Measurements from ENCODE around the gene HOXD9. TPM values are rescaled to one million over a fixed set of nuclear protein-coding genes. Genes with fewer than 3 reads are reported as not detected.

HOXD9 gene
- total and polyA plus RNA-seq, 2 donors (not counting 3 experiments of a cell fraction or from before 2014, with no cell fraction given) = 1.9 to 3.5 TPM

DNA sequence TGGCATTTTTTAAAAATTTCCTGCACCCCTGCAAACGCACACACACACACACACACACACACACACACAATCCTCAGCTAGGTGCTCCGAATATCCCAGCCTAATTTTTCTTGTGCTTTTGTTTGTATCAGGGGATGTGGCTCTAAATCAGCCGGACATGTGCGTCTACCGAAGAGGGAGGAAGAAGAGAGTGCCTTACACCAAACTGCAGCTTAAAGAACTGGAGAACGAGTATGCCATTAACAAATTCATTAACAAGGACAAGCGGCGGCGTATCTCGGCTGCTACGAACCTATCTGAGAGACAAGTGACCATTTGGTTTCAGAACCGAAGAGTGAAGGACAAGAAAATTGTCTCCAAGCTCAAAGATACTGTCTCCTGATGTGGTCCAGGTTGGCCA, 28.2 kb upstream of the HOXD9 start:
- dilution Hi-C loops (cut with MboI; ENCODE audit: extremely low pct_ligation_motif_present, low sequenced_read_pairs) (no loop called here), intact Hi-C loops (cut with micrococcal nuclease) (no loop called here)
- Histone ChIP-seq H3K4me3 (replicated peaks in 1 of 3; ENCODE audit: insufficient read depth in 1 of 3, low read depth in 1 of 3, low read length in 3 of 3) (no peak overlapping the region), H3K9me1 (replicated peaks; ENCODE audit: control insufficient read depth, extremely low read depth, insufficient read depth, low read length) (no peaks in the 10 kb centered on the region), H3K9me3 (replicated peaks; ENCODE audit: control insufficient read depth, insufficient read depth, low read length) (no peaks in the 10 kb centered on the region), H2AFZ (ENCODE audit: low read depth, low read length) (no peak overlapping the region), H3K79me2 (ENCODE audit: control insufficient read depth, insufficient read depth, low read length) (no peaks in the 10 kb centered on the region), H3K9ac (replicated peaks; ENCODE audit: extremely low read depth, insufficient read depth, low read length) (no peak overlapping the region), H3K36me3 (ENCODE audit: control insufficient read depth in 2 of 2, extremely low read depth in 1 of 2, insufficient read depth in 2 of 2, low read length in 2 of 2) (no peaks in the 10 kb centered on the region), H3K4me1 (ENCODE audit: control insufficient read depth, extremely low read depth, insufficient read depth, low read length) (peaks cover 5% of the 10 kb centered on the region), H4K20me1 (replicated peaks; ENCODE audit: control insufficient read depth, extremely low read depth, insufficient read depth, low read length) (peaks cover 6% of the 10 kb centered on the region), H3K4me2 (ENCODE audit: insufficient read depth, low read length) (no peak overlapping the region), H3K27ac (ENCODE audit: insufficient read depth, low read depth, low read length) (no peak overlapping the region), H3K27me3 (ENCODE audit: control insufficient read depth in 2 of 2, insufficient read depth in 2 of 2, low read length in 2 of 2) (peaks cover 87 to 97% of the 10 kb centered on the region in 2 experiments)
- FAIRE-seq (no peak), DNase-seq (ENCODE audit: low read depth, low spot score) (no peak)
- TF ChIP-seq CTCF (IDR thresholded peaks at IDR 0.05; ENCODE audit: extremely low read depth in 1 of 2, insufficient read depth in 1 of 2, low read depth in 1 of 2, low read length in 2 of 2) (no peak), FOS (IDR thresholded peaks at IDR 0.05; ENCODE audit: borderline replicate concordance, insufficient read depth, low read length) (no peak)
- CTCF ChIA-PET = interaction anchor here (0.6 to 6.0 kb wide), 8 partner anchors 9 to 843 kb away, joined by 3 to 113 read pairs (median 4); no protein-coding TSS in a partner anchor
- no TSS peak for BruUV-seq (replicated peaks)
- POLR2A ChIA-PET = no interaction called here

GRCh38 chr2:176095421-176095820, 27.1 kb upstream of the HOXD9 start:
- DNase-seq (ENCODE audit: low read depth, low spot score) (no peak), FAIRE-seq (no peak)
- dilution Hi-C loops (cut with MboI; ENCODE audit: extremely low pct_ligation_motif_present, low sequenced_read_pairs) (no loop called here), intact Hi-C loops (cut with micrococcal nuclease) (loop anchor here (5.0 kb wide), 2 partner anchors 783 to 1393 kb away; no protein-coding TSS in a partner anchor)
- Histone ChIP-seq H3K36me3 (ENCODE audit: control insufficient read depth in 2 of 2, extremely low read depth in 1 of 2, insufficient read depth in 2 of 2, low read length in 2 of 2) (no peaks in the 10 kb centered on the region), H3K9me3 (replicated peaks; ENCODE audit: control insufficient read depth, insufficient read depth, low read length) (no peaks in the 10 kb centered on the region), H3K79me2 (ENCODE audit: control insufficient read depth, insufficient read depth, low read length) (no peaks in the 10 kb centered on the region), H4K20me1 (replicated peaks; ENCODE audit: control insufficient read depth, extremely low read depth, insufficient read depth, low read length) (peaks cover 6% of the 10 kb centered on the region), H3K9me1 (replicated peaks; ENCODE audit: control insufficient read depth, extremely low read depth, insufficient read depth, low read length) (no peaks in the 10 kb centered on the region), H2AFZ (ENCODE audit: low read depth, low read length) (no peak overlapping the region), H3K4me3 (replicated peaks in 1 of 3; ENCODE audit: insufficient read depth in 1 of 3, low read depth in 1 of 3, low read length in 3 of 3) (no peak overlapping the region), H3K9ac (replicated peaks; ENCODE audit: extremely low read depth, insufficient read depth, low read length) (no peak overlapping the region), H3K27me3 (ENCODE audit: control insufficient read depth in 2 of 2, insufficient read depth in 2 of 2, low read length in 2 of 2) (peaks cover 87 to 97% of the 10 kb centered on the region in 2 experiments), H3K4me1 (ENCODE audit: control insufficient read depth, extremely low read depth, insufficient read depth, low read length) (peaks cover 5% of the 10 kb centered on the region), H3K4me2 (ENCODE audit: insufficient read depth, low read length) (no peak overlapping the region), H3K27ac (ENCODE audit: insufficient read depth, low read depth, low read length) (no peak overlapping the region)
- no TSS peak for BruUV-seq (replicated peaks)
- ChIA-PET POLR2A (no interaction called here), CTCF (interaction anchor here (1.2 to 6.0 kb wide), 9 partner anchors 10 to 1633 kb away, joined by 3 to 113 read pairs (median 15); no protein-coding TSS in a partner anchor)
- TF ChIP-seq GATA2 (IDR thresholded peaks at IDR 0.05; ENCODE audit: insufficient read depth, insufficient read length, low read depth, low read length) (no peak), POLR2AphosphoS5 (IDR thresholded peaks at IDR 0.05; ENCODE audit: insufficient read depth, low read depth, low read length) (no peak), MYC (IDR thresholded peaks at IDR 0.05; ENCODE audit: low read depth, low read length) (no peak), POLR2A (IDR thresholded peaks at IDR 0.05; ENCODE audit: low read depth, low read length) (no peak), JUN (IDR thresholded peaks at IDR 0.05; ENCODE audit: borderline replicate concordance, insufficient read depth, insufficient read length, low read depth) (no peak), FOS (IDR thresholded peaks at IDR 0.05; ENCODE audit: borderline replicate concordance, insufficient read depth, low read length) (no peak), EZH2 (IDR thresholded peaks at IDR 0.05; ENCODE audit: borderline replicate concordance, low read depth, low read length, severe bottlenecking) (no peak)
- TF ChIP-seq, protein P1, sequence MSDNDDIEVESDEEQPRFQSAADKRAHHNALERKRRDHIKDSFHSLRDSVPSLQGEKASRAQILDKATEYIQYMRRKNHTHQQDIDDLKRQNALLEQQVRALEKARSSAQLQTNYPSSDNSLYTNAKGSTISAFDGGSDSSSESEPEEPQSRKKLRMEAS (IDR thresholded peaks at IDR 0.05; ENCODE audit: insufficient read depth, insufficient read length) = no peak

Data from endothelial cell of umbilical vein (primary cell).